H1 (cell line): ENCODE data around the gene SLC35F5. TPM values are rescaled to one million over a fixed set of nuclear protein-coding genes. Genes with fewer than 3 reads are reported as not detected.

Experiments
- ASH2L ChIP-seq: fragments of 200-600, 300-600 bp; sonication (generic); IDR thresholded peaks from one replicate; pipeline ENCODE4 v1.7.1; 2017; ENCODE audit warnings: low read length
- BRCA1 ChIP-seq: IDR thresholded peaks from 2 replicates; pipeline ENCODE4 v1.6.1; 2012; ENCODE audit warnings: low read depth, low read length, improper control_type of control experiment
- CEBPB ChIP-seq: IDR thresholded peaks from 2 replicates; pipeline ENCODE4 v1.6.1; 2012; ENCODE audit warnings: low read depth, low read length
- CHD7 ChIP-seq: fragments of 300-600 bp; sonication (generic); IDR thresholded peaks from 2 replicates; pipeline ENCODE4 v1.7.1; 2012; ENCODE audit warnings: low read length, moderate library complexity, mild to moderate bottlenecking, inconsistent platforms; ENCODE audit not compliant: insufficient replicate concordance
- EGR1 ChIP-seq: IDR thresholded peaks from 2 replicates; pipeline ENCODE4 v1.6.1; 2011; ENCODE audit warnings: low read depth, low read length, borderline replicate concordance
- GABPA ChIP-seq: IDR thresholded peaks from 2 replicates; pipeline ENCODE4 v1.6.1; 2011; ENCODE audit warnings: mild to moderate bottlenecking, low read length, moderate library complexity, borderline replicate concordance; ENCODE audit not compliant: insufficient read depth
- HDAC2 ChIP-seq, 2 experiments: fragments of 300-600 bp in 1 of 2; sonication (generic) in 1 of 2; IDR thresholded peaks; 2 replicates each; pipeline ENCODE4 v1.6.1; 2011 to 2012; ENCODE audit warnings: low read depth in 2 of 2, low read length in 2 of 2, mild to moderate bottlenecking in 2 of 2, moderate library complexity in 2 of 2, borderline replicate concordance in 1 of 2, inconsistent platforms in 1 of 2
- JUN ChIP-seq: IDR thresholded peaks from 2 replicates; pipeline ENCODE4 v1.6.1; 2011; ENCODE audit warnings: low read depth, mild to moderate bottlenecking, improper control_type of control experiment, low read length
- KDM5A ChIP-seq: fragments of 200-600 bp; IDR thresholded peaks from 2 replicates; pipeline ENCODE4 v1.7.1; 2012; ENCODE audit warnings: mild to moderate bottlenecking, low read length, inconsistent platforms, mixed read lengths
- POLR2AphosphoS5 ChIP-seq: IDR thresholded peaks from 2 replicates; pipeline ENCODE4 v1.6.1; 2011; ENCODE audit warnings: low read depth, low read length
- SIRT6 ChIP-seq: IDR thresholded peaks from one replicate; pipeline ENCODE4 v1.7.1; 2012; ENCODE audit warnings: low read length, inconsistent platforms
- polyA plus RNA-seq, 7 experiments: library from polyadenylated mRNA; depleted of rRNA in 3 of 7; stranded (reverse) in 5 of 7; unstranded in 2 of 7; fragments of >200 nt in 5 of 7; fragments of 200-250 nt in 2 of 7; gene quantifications; 1 replicate in 5 of 7; 2 replicates in 1 of 7; 4 replicates in 1 of 7; pipeline versions ENCODE4 v1.2.1 to v1.2.3, GENCODE V29; 2011 to 2013; ENCODE audit warnings: missing spikeins in 2 of 7, mixed read lengths in 2 of 7
- total RNA-seq: library from RNA; stranded (reverse); fragmentation: NEBNext Ultra II Directional; extraction: Animal tissue kit (Norgen Biotek cat#: 25700); gene quantifications from 2 replicates; pipeline ENCODE4 v1.2.1, GENCODE V29; 2021

SLC35F5 gene
- total and polyA plus RNA-seq, 2 of the 8 experiments (the other 6 are each of a cell fraction or from before 2014, with no cell fraction given) = 11.8 to 22.2 TPM

GRCh38 chr2:113741091-113741490 lies 15.4 kb downstream of the SLC35F5 start (continued):
- TF ChIP-seq CHD7 (no peak), ASH2L (no peak), POLR2AphosphoS5 (no peak), CEBPB (no peak), JUN (no peak), BRCA1 (no peak), HDAC2 (IDR thresholded peaks at IDR 0.05; ENCODE audit: borderline replicate concordance in 1 of 2, low read depth in 2 of 2, low read length in 2 of 2) (no peak), GABPA (no peak), EGR1 (no peak), SIRT6 (no peak), KDM5A (no peak)
